Cerebellar cortex (tissue), 1 donor: ENCODE measurements around the gene GLUD2.
A peak's percentile ranks its signal among the peaks of the same experiment; 100 is the strongest.
"Not testable (repeated sequence)": the region's sequence is repeated elsewhere in the genome, so short reads cannot be mapped to it uniquely, and the experiment has no call there.

Experiments
- DNase-seq: peaks from one replicate; pipeline ENCODE4 v3.0.0-alpha.2; 2015; ENCODE audit warnings: low spot score

Gene GLUD2

GRCh38 chrX:121047441-121048419 is at the start of gene GLUD2:
TSS of gene GLUD2 (plus strand) at chrX:121047610. CDS start at chrX:121047685, 75 bp downstream.
- not testable (repeated sequence) for DNase-seq

DNA sequence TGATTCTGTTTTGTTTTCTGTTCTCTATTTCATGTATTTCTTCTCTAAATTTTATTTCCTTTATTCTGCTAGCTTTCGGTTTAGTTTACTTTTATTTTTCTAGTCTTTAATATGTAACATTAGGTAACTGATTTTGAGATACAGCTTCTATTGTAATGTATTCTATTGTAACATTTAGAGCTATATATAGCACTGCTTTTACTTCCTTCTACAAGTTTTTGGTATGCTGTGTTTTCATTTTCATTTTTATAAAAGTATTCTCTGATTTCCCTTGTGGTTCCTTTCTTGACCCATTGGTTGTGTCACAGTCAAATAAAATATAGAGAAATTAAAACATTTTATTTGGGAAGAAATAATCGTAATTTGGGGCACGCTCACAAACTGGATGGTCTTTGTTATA is 48.0 kb upstream of the GLUD2 start:
- DNase-seq = no peak

GRCh38 chrX:121000589-121000988 is 46.8 kb upstream of the GLUD2 start:
- DNase-seq = peak; percentile 0

- DNase-seq = no peak
Observed at GRCh38 chrX:121008920-121009319, 38.5 kb upstream of the GLUD2 start.

- DNase-seq = no peak
Observed at GRCh38 chrX:121009764-121010163, 37.6 kb upstream of the GLUD2 start.

DNA sequence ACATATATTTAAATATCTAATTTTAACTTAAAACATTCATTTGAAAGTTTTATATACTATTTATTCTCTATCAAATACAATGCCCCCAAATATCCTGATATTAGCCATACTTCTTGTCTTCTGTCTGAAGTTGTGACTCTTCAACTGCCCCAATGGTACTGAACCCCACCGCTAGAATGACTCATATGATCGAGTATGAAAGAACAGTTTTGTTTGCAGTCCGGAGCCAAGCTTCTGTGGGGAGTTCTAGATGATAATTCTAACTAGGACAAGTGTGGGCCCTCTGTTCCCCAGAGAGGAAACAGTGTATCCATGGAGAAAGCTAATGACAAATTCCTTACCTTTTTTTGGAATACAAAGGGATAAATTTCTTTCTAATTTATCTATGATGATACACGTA is 37.2 kb upstream of the GLUD2 start:
- DNase-seq = no peak

- DNase-seq = no peak
Observed at GRCh38 chrX:121011254-121011653, 36.2 kb upstream of the GLUD2 start.

GRCh38 chrX:121013897-121014455 is 33.4 kb upstream of the GLUD2 start:
- no peak for DNase-seq

- DNase-seq = no peak
Observed at GRCh38 chrX:121014826-121015225, 32.6 kb upstream of the GLUD2 start.

GRCh38 chrX:121028419-121028818 is 19.0 kb upstream of the GLUD2 start:
- DNase-seq = no peak

- no peak for DNase-seq
Observed at GRCh38 chrX:121030083-121030482, 17.3 kb upstream of the GLUD2 start.

DNA sequence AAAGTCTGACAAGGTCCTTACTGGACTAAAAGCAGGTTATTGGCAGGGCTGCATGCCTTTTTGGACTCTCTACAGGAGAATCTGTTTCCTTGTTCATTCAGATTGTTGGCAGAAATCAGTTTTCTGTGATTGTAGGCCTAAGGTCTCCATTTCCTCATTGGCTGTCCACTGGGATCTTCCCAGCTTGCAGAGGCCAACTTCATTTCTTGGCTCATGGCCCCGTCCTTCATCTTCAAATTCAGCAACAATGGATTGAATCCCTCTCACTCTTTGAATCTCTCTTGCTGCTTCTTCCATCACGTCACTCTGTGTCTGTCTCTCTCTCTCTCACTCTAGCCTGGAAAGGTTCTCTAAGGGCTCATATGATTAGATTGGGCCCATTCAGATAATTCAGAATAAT is 14.9 kb upstream of the GLUD2 start:
- DNase-seq = no peak

GRCh38 chrX:121036137-121036536 is 11.3 kb upstream of the GLUD2 start:
- DNase-seq = no peak

- DNase-seq = no peak
Observed at GRCh38 chrX:121036951-121037350, 10.5 kb upstream of the GLUD2 start.

DNA sequence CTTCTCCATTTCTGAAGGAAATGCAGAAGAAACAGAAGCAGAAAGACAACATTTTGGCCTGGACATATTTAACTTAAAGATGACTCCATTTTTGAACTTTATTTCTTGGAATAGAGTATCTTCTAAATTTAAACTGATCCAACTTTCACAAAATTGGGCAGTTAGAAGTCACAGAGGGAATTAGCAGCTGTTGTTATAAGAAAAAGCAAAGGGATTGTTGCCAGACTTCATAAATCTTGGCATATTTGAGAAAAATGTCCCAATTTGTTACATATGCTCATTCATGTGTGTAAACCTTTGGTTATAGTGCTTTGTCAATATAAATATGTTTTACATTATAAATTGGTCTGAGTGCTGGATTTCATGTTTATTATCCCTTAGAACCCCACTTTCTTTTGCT is 3.4 kb downstream of the GLUD2 start:
- no peak for DNase-seq

DNA sequence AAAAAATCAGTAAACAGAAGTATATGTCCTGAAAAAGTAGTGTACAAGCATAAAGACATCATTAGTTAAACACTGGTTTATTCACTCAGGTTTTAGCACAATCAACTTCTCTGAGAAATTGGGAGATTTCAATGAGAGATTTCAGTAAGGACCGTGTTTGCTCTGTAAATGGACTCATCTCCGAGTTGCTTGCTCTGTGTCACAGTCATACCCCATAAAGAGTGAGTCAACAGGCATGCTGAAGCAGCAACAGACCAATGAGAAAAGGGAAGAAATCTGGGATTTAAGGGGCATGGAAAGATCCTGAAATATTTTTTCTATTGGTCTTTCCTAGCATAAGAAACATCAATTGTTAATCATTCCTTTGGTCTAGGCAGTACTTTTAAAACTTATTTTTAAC is 4.7 kb downstream of the GLUD2 start:
- no peak for DNase-seq

DNA sequence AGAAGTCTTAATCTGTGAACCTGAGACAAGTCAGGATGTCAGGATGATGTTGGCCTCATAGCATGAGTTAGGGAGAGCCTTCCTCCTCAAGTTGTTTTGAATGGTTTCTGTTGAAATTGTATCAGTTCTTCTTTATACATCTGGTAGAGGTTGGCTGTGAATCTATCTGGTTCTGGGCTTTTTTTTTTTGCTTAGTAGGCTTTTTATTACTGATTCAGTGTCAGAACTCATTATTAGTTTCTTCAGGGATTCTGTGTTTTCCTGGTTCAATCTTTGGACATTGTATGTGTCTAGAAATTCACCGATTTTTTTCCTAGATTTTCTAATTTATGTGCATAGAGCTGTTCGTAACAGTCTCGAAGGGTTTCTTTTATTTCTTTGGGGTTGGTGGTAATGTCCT is 14.9 kb downstream of the GLUD2 start:
- DNase-seq = no peak

GRCh38 chrX:121064579-121064978 is 17.2 kb downstream of the GLUD2 start:
- DNase-seq = no peak

DNA sequence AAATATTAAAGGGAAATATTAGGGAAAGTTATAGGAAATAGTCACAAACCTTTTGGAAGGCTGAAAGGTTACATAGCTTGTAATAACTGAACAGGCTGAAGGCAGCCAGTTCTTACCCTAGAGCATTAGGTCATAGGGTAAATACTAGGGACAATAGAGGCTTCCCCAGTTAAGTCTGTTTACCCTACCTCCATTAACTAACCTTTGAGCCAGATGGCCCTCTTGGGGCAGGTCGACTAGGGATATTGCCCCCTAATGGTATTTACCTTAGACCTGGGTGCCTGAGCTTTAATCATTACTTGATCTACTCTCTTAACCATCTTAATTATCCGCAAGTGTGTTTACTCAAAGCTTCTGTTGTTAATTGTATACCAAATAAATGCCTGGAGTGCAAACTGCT is 36.8 kb downstream of the GLUD2 start:
- not testable (repeated sequence) for DNase-seq

GRCh38 chrX:121084903-121085611 is 37.6 kb downstream of the GLUD2 start:
- no peak for DNase-seq

DNA sequence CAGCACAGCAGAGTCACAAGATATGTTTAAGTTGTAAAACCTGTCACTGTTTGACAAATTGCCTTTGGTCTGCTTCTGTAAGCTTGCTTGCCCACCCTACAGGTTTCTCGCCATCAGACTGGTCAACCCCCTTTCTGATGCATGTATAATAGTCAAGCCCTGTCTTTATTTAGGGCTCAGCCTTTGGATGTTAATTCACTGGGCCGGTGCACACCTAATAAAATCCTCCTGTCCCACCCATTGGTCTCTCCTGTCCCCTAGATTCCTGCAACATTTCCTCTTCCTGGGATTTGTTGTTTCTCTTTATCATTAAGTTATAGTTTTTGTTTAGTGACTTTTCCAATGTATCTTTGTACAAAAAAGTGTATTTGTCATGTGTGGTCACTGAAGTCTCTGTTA is 38.2 kb downstream of the GLUD2 start:
- no peak for DNase-seq

GRCh38 chrX:121093011-121093410 is 45.6 kb downstream of the GLUD2 start:
- DNase-seq = no peak
